ENCODE data around the gene UBL7. TPM values are rescaled to one million over a fixed set of nuclear protein-coding genes. Genes with fewer than 3 reads are reported as not detected.
"Not testable (repeated sequence)": the region's sequence is repeated elsewhere in the genome, so short reads cannot be mapped to it uniquely, and the experiment has no call there.

The UBL7 gene, protein sequence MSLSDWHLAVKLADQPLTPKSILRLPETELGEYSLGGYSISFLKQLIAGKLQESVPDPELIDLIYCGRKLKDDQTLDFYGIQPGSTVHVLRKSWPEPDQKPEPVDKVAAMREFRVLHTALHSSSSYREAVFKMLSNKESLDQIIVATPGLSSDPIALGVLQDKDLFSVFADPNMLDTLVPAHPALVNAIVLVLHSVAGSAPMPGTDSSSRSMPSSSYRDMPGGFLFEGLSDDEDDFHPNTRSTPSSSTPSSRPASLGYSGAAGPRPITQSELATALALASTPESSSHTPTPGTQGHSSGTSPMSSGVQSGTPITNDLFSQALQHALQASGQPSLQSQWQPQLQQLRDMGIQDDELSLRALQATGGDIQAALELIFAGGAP
- 78.0 and 83.9 TPM in 2 replicates for total RNA-seq (2014; rRNA removed; shearing (Covaris generic))

DNA sequence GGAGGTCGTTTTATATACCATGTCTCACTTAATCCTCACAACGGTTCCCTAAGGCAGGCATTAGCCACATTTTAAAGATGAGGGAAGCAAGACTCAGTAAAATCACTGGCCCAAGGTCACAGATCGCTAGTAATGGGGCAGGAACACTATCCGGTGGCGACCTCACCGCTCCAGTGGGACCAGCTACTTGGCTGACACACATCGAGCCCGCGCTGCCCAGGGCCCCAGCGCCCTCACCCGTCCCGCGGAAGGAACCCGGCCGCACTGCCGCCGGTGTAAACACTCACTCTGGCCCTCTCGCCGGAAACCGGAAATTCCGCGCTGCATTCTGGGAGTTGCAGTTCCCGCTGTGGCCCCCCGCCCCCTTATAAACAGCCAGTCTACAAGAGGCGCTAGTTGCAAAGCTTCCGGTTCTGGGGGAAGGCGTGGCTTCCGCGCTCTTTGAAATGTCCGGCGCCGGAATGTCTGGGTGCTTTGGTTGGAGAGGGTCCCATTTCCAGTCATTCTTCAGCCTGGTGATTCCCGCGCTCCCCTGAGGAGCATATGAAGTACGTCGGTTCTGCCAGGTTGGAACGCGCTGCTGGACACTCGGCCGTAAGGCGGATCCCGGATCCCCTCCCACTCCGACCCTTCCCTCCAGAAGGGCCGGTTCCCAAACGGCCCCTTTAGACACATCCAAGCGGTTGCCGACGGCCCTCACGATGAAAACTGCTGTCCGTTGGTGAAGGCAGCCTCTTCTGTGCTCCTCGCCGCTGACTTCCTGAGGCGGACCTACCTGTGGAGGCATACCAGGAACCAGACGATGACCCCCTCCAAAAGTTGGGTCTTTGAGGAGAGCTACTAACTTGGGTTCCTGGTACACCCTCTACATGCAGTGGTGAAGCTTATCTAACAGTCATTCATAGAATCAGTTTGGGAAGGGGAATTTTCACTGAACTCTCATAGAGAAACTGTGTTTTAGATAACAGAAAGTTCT lies at the start of gene UBL7:
TSS of gene UBL7 (minus strand) at position 290 of the 976 bp plus-strand sequence. CDS start 2,293 bp downstream, outside the sequence.
- DNase-seq (ENCODE audit: low spot score) = peak; percentile 95

DNA sequence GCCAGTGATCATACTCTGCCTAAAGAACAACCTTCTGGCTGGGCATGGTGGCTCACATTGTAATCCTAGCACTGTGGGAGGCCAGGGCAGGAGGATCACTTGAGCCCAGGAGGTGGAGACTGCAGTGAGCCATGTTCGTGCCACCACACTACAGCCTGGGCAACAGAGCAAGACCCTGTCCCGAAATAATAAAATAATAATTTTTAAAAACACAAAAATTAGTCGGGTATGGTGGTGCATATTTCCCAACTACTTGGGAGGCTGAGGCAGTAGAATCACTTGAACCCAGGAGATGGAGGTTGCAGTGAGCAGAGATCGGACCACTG lies 45.5 kb upstream of the UBL7 start:
- no peak for DNase-seq (ENCODE audit: low spot score)

DNA sequence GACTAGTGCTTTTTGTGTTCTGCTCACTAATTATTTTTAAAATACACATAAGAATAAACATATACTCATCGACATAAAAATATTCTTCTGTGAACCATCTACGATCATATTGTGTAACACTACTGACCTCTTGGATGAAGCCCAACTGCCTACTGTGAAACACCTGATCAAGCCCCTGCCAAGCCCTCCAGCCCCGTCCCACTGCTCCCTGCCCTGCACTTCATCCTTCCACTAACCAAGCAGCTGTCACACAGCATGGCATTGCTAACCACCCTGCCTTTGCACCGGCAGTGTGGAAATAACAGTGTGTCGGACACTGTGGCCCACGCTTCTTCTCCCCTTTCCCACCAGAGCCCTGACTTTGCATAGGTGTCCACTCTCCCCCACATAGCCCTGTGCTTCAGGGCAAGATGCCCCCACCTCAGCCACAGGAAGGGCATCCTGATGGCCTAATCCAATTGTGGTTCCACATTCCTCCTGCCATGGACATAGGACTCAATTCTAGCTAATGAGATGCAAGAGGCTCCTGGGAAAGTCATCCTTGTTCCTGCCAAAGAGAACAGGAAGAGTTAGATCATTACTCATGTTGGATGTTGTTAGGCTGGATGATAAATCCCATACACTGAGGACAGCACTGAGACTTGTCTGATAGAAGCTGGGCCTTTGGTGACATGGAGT lies 45.0 kb upstream of the UBL7 start:
- no peak for DNase-seq (ENCODE audit: low spot score)

DNA sequence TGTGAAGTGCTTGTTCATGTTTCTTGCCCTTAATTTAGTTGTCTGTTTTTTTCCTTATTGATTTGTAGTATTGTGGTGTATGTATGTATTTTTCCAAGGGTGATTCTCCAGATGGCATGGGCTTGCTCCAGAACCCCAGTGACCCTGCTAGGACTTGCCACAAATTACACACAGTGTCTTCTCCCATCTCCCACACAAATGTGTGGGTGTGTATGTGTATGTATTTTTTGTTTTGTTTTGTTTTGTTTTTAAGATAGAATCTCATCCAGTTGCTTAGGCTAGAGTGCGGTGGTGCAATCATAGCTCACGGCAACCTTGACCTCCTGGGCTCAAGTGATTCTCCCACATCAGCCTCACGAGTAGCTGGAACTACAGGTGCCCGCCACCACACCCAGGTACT lies 43.9 kb upstream of the UBL7 start:
- DNase-seq (ENCODE audit: low spot score) = no peak

DNA sequence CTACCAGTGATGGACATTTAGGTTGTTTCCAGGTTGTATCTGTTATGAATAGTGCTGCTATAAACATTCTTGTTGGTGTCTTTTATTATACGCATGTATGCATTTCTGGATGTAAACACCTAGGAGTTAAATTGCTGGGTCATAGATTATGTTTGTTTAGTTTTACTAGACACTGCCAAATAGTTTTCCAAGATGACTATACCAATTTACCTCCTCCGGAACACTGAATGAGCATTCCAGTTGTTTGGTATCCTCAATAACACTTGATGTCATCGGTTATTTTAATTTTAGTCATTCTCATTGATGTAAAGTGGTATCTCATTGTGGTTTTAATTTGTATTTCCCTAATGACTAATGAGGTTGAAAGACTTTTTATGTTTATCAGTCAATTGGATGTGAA lies 43.5 kb upstream of the UBL7 start:
- DNase-seq (ENCODE audit: low spot score) = peak; percentile 28

DNA sequence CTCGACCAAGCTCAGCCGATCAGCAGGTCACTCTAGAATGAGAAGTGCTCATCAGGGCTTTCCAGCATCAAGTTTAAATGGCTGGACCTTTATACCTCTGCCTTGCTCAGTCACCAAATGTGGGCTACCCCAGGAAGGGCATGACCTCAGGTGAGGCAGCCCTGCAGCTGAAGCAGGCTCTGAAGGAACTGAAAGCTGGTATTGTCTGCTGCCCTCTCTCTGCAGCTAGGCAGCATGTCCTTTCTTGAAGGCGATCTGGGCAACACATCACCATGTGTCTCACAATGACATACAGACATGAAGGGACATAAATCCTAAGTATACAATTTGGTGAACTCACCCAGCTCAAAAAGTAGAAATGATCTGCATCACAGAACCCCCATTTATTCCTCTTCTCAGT lies 41.3 kb upstream of the UBL7 start:
- DNase-seq (ENCODE audit: low spot score) = no peak

DNA sequence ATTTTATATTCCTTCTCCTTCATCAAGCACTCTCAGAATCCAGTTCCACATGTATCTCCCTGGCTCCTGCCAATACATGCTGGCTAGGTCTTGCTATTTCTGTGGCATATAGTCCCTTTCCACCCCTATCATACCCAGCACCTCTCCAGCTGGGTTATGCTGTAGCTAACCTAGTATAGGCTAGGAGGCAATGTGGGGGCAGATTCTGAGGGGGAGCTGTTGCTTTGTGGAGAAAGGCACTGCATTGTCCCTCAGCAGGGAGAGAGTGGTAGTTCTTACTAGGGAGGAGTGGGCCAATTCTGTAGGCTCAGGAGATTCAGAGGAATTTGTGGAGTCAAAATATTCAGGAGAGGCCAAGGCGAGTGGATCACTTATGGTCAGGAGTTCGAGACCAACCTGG lies 39.4 kb upstream of the UBL7 start:
- no peak for DNase-seq (ENCODE audit: low spot score)

DNA sequence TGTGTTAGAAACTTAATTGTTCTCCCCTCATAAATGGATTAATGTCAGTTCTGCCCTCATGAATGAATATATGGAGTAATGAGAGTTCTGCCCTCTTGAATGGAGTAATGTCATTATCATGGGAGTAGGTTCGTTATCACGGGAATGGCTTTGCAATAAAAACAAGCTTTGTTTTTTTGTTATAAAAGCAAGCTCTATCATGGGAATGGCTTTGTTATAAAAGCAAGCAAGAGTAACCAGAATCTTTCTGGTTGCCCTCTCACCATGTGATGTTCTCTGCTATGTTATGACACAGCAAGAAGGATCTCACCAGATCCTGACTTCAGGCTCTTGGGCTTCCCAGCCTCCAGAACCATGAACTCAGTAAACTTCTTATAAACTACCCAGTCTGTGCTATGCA lies 38.4 kb upstream of the UBL7 start:
- no peak for DNase-seq (ENCODE audit: low spot score)

DNA sequence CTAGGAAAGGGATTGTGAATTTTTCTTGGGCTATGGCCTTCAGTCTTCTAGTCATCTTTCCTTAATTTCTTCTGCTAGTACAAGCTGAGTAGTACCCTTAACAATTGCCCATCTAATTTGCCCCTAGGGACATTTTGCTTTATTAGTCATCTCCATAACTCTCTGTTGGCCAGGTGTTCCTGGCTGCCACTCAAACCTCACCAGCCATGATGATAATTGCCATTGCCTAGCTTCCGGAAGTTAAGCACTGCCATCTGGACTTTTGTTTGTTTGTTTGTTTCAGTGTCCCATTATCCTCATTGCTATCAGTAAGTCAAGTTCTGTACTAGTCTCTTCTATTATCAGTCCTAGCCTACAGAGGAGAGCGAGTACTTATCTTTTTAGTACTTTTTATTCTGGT lies 36.6 kb upstream of the UBL7 start:
- peak; percentile 40 for DNase-seq (ENCODE audit: low spot score)

DNA sequence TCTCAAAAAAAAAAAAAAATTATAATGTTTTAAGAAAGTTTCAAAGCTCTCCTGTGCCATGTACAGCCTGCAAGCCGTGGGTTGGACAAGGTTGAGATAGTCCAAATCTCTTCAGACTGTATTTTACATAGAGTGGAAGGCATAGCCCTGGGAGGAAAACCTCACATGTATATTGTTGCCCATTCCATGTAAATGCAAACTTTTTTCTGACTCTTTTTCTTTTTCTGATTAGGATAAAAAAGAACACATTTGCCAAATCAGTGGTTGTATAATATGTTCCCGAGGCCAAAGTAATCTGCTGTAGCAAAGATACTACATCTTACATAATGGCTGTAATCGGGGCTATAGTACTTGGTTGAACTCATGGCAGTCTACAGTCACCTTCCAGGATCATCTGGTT lies 35.7 kb upstream of the UBL7 start:
- DNase-seq (ENCODE audit: low spot score) = no peak

DNA sequence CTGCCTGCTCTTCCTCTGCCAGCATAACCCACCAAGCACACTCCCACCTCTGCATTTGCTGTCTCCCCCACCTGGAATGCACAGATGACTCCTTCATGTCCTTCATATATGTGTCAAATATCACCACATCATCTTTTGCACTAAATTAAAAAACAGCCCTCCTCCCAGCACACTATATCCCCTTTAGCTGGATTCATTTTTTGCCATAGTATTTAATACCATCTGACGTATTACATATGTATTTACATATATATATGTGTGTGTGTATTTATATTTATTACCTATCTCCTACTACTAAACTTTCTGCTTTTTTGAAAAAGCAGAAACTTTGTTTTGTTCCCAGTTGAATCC lies 29.4 kb upstream of the UBL7 start:
- DNase-seq (ENCODE audit: low spot score) = no peak

DNA sequence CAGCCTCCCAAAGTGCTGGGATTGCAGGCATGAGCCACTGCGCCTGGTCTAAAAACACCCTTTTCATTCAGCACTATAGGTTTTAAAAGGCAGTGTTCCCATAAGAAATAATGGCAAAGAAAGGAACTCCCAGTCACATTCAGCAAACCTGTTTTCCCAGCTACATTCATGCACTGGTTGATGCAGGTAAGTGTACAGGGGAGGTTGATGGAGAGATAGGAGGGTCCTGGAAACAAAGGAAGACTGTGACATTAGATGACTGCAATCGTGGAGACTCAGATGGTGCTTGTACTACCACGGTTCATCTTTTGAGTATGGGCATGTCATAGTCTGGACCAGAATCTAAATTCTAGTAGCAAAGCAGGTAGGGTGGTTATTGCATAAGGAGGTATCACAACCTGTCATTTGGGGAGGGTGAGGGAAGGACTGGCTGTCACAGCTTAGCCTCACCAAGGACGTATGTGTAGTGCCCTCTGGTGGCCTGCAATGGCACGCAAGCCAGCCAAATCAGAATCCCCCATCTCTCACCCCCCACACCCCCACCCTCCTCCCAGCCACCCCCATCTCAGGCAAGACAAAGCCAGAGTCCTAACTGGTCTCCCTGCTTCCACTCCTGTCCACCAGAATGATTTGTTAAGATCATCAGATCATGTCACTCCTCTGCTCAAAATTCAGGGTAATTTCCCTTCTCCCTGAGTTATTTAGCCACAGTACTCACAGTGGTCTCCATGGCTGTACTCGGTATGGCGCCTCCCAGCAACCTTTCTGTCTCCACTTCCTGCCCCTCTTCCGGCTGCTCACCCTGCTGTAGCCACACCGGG lies 28.8 kb upstream of the UBL7 start:
- DNase-seq (ENCODE audit: low spot score) = peak; percentile 43

DNA sequence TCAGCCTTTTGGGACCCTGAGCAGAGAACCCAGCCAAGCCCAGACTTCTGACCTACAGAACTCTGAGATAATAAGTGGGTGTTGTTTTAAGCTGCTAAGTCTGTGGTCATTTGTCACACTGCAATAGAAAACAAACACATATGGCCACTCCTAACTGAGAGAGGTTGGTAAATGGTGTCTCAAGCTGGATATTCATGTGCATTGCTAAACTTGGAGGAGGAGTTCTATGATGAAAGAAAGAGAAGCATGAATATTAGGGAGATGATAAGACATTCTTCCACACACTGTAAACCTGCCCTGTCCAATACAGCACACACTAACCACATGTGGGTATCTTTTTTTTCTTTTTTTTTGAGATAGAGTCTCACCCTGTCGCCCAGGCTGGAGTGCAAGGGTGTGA lies 27.8 kb upstream of the UBL7 start:
- DNase-seq (ENCODE audit: low spot score) = no peak

DNA sequence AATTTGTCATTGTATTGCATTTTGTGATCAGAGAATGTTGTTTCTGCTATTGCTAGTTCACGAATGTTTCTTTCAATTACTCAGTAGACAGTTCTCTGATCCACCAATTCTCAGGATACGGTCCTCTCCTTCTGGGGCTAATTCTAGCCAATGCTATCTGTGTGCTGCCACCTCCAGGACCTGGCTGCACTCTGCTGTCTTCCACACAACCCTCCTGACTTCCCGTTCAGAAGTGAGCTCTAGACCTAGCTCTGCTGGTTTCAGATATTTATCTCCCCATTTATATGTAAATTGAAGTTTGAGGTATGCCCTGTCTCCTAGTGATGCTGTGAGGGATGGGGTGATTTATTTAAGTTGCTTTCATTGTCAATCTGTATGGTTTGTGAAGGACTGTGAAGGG lies 21.7 kb upstream of the UBL7 start:
- DNase-seq (ENCODE audit: low spot score) = no peak

DNA sequence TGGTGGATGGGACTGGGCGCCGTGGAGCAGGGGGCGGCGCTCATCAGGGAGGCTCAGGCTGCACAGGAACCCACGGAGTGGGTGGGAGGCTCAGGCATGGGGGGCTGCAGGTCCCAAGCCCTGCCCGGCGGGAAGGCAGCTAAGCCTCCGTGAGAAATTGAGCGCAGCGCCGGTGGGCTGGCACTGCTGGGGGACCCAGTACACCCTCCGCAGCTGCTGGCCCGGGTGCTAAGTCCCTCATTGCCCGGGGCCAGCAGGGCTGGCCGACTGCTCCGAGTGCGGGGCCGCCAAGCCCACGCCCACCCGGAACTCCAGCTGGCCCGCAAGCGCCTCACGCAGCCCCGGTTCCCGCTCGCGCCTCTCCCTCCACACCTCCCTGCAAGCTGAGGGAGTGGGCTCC lies 19.4 kb upstream of the UBL7 start:
- DNase-seq (ENCODE audit: low spot score) = not testable (repeated sequence)

DNA sequence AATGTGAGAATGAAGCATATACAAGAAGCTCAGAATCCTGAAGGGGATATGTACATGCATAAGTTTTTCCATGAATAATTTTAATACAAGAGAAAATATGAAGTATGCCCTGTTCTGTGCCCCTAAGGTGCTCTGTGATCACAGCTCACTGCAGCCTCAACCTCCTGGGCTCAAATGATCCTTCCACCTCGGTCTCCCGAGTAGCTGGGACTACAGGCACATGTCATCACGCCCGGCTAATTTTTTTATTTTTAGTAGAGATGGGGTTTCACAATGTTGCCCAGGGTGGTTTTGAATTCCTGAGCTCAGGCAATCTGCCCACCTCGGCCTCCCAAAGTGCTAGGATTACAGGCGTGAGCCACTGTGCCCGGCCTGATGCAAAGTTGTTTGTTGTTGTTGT lies 10.7 kb upstream of the UBL7 start:
- not testable (repeated sequence) for DNase-seq (ENCODE audit: low spot score)

DNA sequence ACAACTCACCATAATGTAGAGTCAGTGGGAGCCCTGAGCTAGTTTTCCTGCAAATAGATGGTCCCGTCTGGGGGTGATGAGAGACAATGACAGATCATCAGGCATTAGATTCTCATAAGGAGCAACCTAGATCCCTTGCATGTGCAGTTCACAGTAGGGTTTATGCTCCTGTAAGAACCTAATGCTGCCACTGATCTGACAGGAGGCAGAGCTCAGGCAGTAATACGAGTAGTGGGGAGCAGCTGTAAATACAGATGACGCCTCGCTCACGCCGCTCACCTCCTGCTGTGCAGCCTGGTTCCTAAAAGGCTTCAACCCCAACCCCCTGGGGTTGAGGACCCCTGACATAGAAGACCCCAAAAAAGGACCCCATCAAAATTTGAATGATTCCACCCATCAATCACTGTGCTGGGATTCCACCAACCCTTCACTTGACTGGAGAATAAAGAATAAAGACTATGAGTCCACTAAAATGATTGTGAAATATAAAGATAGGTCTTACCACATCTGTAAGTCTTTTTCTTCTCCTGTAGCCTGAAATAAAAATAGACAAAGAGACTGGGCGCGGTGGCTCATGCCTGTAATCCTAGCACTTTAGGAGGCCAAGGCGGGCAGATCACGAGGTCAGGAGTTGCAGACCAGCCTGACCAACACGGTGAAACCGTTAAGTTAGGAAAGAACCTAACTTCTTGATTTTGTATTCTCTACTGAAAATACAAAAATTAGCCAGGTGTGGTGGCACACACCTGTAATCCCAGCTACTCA lies 9.9 kb upstream of the UBL7 start:
- DNase-seq (ENCODE audit: low spot score) = no peak

DNA sequence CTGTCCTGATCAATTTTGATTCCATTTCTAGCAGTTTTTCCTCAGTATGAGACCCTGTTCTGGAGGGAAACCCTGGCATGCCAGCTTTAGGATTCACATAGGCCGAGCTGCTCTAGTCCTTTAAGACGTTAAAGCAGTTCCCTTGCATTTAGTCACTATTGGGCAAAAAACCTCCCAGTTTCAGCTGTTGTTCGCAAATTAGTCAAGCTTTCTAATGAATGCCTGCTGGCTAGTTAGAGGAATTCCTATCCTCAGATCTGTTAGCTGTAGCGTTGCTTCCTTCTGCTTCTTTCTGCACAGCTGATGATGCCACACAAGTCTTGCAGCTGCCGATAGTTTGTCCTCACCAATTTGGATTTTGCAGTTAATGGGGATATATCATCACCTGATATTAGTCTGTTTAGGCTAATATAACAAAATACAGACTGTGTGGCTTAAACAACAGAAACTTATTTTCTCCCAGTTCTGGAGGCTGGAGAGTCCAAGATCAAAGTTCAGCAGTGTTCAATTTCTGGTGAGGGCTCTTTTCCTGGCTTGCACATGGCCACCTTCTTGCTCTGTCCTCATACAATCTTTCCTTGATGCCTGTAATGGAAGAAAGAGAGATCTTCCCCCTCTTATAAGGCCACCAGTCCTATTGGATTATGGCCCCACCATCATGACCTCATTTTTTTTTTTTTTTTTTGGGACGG lies 7.5 kb upstream of the UBL7 start:
- DNase-seq (ENCODE audit: low spot score) = no peak

DNA sequence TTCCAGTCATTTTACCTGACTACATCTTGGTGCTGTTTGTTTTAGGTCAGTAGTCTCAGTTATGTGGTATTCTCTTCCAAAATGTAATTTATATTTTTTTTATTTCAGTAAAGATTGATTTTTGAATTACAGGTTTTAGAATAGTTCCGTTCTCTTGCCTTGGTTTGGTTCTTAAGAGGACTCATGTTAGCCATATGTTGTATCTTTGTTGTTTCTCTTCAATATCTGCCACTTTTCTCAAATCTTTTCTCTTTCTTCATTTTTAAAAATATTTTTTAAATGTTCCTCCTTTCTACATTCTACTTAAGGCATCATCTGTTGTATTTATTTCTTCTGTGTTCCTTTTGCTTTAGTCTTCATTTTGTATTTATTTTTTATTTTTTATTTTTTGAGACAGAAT lies 5.6 kb upstream of the UBL7 start:
- DNase-seq (ENCODE audit: low spot score) = no peak

DNA sequence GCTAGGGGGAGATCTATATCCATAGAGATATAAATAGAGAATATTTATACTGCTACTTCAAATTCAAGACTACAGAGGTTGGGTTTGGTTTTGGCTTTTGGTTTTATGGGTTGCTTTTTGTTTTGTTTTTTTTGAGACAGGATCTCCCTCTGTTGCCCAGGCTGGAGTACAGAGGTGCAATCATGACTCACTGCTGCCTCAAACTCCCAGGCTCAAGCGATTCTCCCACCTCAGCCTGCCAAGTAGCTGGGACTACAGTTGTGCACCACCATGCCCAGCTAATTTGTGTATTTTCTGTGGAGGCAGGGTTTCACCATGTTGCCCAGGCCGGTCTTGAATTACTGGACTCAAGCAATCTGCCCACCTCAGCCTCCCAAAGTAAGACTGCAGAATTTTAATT lies 3.9 kb upstream of the UBL7 start:
- no peak for DNase-seq (ENCODE audit: low spot score)

Measured in H4 (cell line).